HepG2 (cell line): Measurements from ENCODE around the gene PTPRE.
A peak's percentile ranks its signal among the peaks of the same experiment; 100 is the strongest.

Experiments
- CAMTA2 ChIP-seq: sonication (generic); formaldehyde crosslinking; IDR thresholded peaks from 2 replicates; pipeline ENCODE4 v1.4.0; 2020; ENCODE audit warnings: mild to moderate bottlenecking, missing genetic modification reagents, borderline replicate concordance
- CTCF ChIP-seq: sonication (generic); formaldehyde crosslinking; IDR thresholded peaks from 2 replicates; pipeline ENCODE4 v1.5.0; 2020; ENCODE audit warnings: mild to moderate bottlenecking, missing genetic modification reagents, moderate library complexity
- ESRRA ChIP-seq: sonication (generic); formaldehyde crosslinking; IDR thresholded peaks from 2 replicates; pipeline ENCODE4 v1.5.1; 2020; ENCODE audit warnings: mild to moderate bottlenecking, low read depth, missing genetic modification reagents
- JUNB ChIP-seq: sonication (generic); formaldehyde crosslinking; IDR thresholded peaks from 2 replicates; pipeline ENCODE4 v1.8.0; 2022; ENCODE audit warnings: missing genetic modification reagents, mild to moderate bottlenecking, borderline replicate concordance
- MYC ChIP-seq: sonication (generic); formaldehyde crosslinking; IDR thresholded peaks from 2 replicates; pipeline ENCODE4 v1.9.0; 2021; ENCODE audit warnings: missing genetic modification reagents, borderline replicate concordance
- THAP11 ChIP-seq: IDR thresholded peaks from 2 replicates; pipeline ENCODE4 v1.6.1; 2016; ENCODE audit warnings: missing biosample characterization, missing genetic modification reagents
- ZNF713 ChIP-seq: sonication (generic); formaldehyde crosslinking; IDR thresholded peaks from 2 replicates; pipeline ENCODE4 v1.4.0; 2020; ENCODE audit warnings: mild to moderate bottlenecking, missing genetic modification reagents

- no peak for TF ChIP-seq ESRRA (CRISPR knock-in tag)
- TF ChIP-seq CAMTA2 = no peak
- peak; percentile 79 for TF ChIP-seq CTCF (CRISPR knock-in tag)
- TF ChIP-seq JUNB = no peak
- TF ChIP-seq MYC = no peak
- TF ChIP-seq THAP11 (CRISPR knock-in tag) = no peak
- no peak for TF ChIP-seq ZNF713
Measured at GRCh38 chr10:128069351-128070051, 162.6 kb downstream of the PTPRE start.
